GM06990 (cell line): ENCODE results near the gene VSX1.

Experiments used
- DNase-seq: peaks from one replicate; pipeline ENCODE4 v3.0.0-alpha.2; 2011; ENCODE audit not compliant: insufficient read length; ENCODE audit errors: extremely low read depth
- H3K27me3 ChIP-seq: replicated peaks from 2 replicates; pipeline ENCODE4 v1.6.0; 2011; ENCODE audit warnings: low read length; ENCODE audit not compliant: control insufficient read depth, insufficient read depth
- H3K36me3 ChIP-seq: 2 replicates; pipeline ENCODE4 v1.5.1; 2011; ENCODE audit warnings: low read length; ENCODE audit not compliant: control insufficient read depth, insufficient read depth
- H3K4me3 ChIP-seq: replicated peaks from 2 replicates; pipeline ENCODE4 v1.5.1; 2011; ENCODE audit warnings: low read depth, mild to moderate bottlenecking, control low read depth, low read length
- TF ChIP-seq, protein P1 (sequence below): IDR thresholded peaks from 2 replicates; pipeline ENCODE4 v1.5.1; 2011; ENCODE audit warnings: low read length, control low read depth, mild to moderate bottlenecking, inconsistent platforms; ENCODE audit not compliant: insufficient read depth, poor library complexity, severe bottlenecking

VSX1 gene

DNA sequence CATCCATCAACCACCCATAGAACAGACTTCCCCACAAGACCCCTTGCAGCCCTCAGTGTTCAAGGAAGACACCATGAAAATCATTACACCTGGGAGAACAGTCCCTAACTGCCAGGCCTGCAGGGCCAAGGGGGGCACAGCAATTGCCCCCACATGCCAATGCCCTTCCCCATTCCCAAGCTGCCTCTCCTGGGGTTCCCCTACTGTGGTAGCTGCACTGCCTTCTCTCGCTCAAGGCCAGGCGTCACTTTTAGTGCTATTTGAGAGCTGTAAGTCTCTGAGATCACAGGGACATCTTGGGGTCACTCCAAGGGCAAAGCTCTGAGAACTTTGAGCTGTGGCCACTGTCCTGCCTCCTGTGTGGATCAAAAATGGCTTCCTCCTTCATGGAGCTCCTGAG is 18.0 kb downstream of the VSX1 start:
- TF ChIP-seq, protein P1, sequence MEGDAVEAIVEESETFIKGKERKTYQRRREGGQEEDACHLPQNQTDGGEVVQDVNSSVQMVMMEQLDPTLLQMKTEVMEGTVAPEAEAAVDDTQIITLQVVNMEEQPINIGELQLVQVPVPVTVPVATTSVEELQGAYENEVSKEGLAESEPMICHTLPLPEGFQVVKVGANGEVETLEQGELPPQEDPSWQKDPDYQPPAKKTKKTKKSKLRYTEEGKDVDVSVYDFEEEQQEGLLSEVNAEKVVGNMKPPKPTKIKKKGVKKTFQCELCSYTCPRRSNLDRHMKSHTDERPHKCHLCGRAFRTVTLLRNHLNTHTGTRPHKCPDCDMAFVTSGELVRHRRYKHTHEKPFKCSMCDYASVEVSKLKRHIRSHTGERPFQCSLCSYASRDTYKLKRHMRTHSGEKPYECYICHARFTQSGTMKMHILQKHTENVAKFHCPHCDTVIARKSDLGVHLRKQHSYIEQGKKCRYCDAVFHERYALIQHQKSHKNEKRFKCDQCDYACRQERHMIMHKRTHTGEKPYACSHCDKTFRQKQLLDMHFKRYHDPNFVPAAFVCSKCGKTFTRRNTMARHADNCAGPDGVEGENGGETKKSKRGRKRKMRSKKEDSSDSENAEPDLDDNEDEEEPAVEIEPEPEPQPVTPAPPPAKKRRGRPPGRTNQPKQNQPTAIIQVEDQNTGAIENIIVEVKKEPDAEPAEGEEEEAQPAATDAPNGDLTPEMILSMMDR, result no peak
- H3K4me3 ChIP-seq, result no peak overlapping the region
- no peak for DNase-seq
- H3K27me3 ChIP-seq, result no peaks in the 10 kb centered on the region; the same call in 1 of the 2 replicates
- H3K36me3 ChIP-seq, result no peaks in the 10 kb centered on the region

DNA sequence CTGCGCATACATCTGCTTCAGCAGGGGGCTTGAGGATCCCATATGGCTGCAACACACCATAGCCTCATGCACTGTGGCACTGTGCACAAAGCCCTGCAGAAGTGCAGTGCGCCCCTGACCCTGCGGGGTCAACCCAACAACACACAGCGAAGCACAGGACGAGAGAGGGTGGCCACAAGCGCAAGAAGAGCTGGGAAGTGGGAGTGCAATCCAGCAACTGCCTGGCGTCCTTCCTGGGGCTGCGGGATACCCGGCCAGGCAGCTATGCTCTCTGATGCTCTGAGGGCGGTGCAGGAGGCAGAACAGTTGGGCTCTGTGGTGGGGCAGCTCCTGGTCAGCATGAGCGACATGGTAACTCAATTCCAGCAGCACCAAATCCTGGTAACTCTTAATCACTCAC is 18.4 kb downstream of the VSX1 start:
- no peak for DNase-seq
- TF ChIP-seq, protein P1, result no peak
- H3K36me3 ChIP-seq, result no peaks in the 10 kb centered on the region
- H3K4me3 ChIP-seq, result no peak overlapping the region
- H3K27me3 ChIP-seq, result no peaks in the 10 kb centered on the region; the same call in 1 of the 2 replicates

DNA sequence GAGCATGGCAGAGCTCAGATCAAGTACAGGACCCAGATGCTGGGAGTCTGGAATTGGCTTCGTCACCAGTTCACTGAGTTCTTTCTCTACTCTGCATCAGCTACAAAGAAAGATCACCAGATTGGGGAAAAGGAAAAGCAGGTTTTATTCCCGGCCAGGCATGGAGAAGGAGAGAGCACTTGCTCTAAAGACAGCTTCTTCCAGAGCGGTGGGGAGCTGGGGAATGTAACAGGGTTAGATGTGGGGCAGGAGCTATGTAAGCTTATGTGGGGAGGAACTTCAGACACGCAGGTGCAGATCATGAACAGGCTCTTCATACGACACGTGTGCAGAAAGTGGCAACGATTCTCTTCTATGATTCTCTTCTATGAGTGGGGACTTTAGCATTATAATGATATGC is 19.1 kb downstream of the VSX1 start:
- TF ChIP-seq, protein P1, result no peak
- no peak for DNase-seq
- Histone ChIP-seq H3K4me3 (no peak overlapping the region), H3K36me3 (no peaks in the 10 kb centered on the region), H3K27me3 (no peaks in the 10 kb centered on the region; the same call in 1 of the 2 replicates)

DNA sequence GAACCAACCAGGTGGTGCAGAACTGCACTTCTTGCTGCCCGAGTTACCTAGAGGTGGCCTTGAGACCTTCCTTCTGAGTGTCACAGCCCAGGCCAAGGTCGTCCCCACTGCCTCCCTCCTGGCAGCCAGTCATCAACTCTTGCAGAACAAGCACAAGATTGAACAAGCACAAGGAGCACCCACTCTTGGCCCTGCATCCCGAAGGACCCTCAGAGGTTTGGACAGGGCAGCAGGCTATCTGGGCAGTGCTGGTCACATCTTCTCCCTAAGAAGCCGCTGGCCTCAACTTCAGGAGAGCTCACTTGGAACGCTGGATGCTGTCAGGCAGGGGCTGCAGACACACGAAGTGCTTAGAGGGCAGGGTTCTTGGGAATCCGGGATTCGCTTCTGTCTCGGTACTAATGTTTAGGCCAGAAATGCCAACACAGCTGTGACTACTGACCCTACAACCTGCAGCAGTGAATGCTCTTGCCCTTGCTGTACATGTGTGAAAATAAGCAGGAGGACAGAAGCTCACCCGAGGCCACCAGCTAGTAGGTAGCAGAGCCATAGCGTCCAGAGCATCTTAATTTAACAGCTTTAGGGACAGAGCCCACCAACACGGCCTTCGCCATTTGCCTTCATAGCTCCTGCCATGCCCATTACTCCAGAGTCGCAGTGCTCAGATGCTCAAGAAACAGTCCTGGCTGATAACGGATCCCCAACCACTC is 20.0 kb downstream of the VSX1 start:
- DNase-seq, result no peak
- Histone ChIP-seq H3K4me3 (no peak overlapping the region), H3K36me3 (no peaks in the 10 kb centered on the region), H3K27me3 (no peaks in the 10 kb centered on the region; the same call in 1 of the 2 replicates)
- TF ChIP-seq, protein P1, result no peak

DNA sequence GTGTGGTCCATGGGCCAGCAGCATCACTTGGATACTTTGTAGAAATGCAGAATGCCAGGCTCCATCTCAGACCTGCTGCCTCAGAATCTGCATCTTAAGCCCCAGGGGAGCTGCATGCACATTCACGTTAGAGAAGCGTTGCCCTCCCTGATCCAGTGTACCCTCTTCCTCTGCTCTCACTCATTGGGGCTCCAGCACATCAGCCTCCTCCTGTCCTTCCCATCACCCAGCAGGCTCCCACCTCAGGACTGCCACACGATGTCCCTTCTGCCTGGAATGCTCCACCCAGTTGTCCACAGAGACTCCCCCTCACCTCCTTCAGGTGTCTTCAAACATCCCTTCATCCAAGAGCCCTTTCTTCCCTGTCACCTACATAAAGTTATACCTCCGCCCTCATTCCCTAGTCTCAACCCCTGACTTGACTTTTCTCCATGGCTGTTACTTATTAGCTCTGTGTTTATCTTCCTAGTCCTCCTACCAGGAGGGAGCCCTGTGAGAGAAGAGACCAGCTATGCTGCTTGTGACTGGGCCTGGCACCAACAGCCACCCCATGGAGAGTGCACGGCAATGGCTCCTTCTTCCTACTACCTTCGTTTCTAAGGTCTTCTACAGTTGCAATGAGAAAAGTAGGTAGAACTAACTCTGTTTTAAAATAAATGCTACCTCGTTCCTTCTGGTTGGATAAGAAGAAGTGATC is 20.7 kb downstream of the VSX1 start:
- TF ChIP-seq, protein P1, result no peak
- no peaks in the 10 kb centered on the region for H3K36me3 ChIP-seq
- H3K4me3 ChIP-seq, result no peak overlapping the region
- no peak for DNase-seq
- no peaks in the 10 kb centered on the region; the same call in 1 of the 2 replicates for H3K27me3 ChIP-seq
